Measurements from ENCODE around the gene PTBP2.
"Not testable (repeated sequence)": the region's sequence is repeated elsewhere in the genome, so short reads cannot be mapped to it uniquely, and the experiment has no call there.

Gene PTBP2

DNA sequence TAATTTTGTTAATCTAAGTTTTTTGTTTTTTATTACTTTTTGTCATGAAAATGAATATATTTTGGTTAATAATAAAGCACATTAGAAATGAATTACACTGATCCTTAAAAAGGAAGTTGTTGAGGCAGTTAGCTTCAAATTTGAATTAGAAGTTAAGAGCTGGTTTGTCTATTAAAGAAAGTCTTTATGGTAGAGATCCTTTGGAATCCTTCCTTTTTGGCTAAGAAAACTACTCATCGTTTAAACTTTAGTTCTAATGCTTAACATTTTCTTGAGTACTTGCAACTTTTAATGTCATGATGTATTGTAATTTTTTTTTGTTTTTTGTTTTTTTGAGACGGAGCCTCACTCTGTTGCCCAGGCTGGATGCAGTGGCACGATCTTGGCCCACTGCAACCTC lies 2.4 kb downstream of the PTBP2 start:
- no peak for DNase-seq
- in situ Hi-C loops (cut with MboI; ENCODE audit: low pct_unique_long_range_greater_than_20kb, low sequenced_read_pairs), result no loop called here

DNA sequence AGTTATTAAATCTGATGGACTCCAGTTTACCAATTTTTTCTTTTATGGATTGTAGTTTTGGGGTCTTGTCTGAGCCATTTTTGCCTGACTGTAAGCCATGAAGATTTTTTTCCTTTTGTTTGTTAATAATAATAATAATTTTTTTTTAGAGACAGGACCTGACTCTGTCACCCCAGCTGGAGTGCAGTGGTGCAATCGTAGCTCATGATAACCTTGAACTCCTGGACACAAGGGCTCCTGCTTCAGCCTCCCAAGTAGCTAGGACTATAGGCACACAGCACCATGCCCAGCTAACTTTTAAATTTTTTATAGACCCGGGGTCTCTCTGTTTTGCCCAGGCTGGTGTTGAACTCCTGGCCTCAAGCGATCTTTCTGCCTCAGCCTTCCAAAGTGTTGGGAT lies 6.3 kb downstream of the PTBP2 start:
- in situ Hi-C loops (cut with MboI; ENCODE audit: low pct_unique_long_range_greater_than_20kb, low sequenced_read_pairs), result no loop called here
- DNase-seq, result no peak

DNA sequence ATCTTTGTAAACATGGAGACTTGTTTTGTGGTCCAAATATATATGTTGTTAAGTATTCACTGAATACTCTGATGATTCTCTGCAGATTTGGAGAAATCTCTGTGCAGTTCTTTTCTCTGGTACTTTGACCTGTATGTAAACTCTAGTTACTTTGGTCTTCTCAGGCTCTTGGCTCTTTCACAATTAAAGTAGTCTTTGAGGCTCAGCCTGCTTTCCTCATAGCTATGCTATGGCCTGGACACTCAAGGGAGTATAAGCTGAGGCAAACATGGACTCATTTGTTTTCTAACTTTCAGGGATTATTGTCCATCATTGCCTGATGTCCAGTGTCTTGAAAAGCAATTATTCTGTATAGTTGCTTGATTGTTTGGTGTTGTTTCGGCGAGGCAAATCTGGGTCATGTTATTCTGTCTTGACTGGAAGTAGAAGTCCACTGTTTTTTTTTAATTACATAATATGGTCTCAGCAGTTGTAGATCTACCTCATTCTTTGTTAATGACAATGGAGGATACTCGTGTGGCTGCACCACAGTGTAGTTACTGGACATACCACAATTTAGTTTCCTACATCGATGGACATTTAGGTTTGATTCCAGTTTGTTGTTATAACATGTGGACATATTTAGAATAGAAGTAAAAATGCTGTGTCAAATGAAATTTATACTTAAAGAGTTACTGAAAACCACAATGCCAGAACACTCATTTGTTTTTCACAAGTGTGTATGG lies 9.2 kb downstream of the PTBP2 start:
- in situ Hi-C loops (cut with MboI; ENCODE audit: low pct_unique_long_range_greater_than_20kb, low sequenced_read_pairs), result no loop called here
- DNase-seq, result no peak

DNA sequence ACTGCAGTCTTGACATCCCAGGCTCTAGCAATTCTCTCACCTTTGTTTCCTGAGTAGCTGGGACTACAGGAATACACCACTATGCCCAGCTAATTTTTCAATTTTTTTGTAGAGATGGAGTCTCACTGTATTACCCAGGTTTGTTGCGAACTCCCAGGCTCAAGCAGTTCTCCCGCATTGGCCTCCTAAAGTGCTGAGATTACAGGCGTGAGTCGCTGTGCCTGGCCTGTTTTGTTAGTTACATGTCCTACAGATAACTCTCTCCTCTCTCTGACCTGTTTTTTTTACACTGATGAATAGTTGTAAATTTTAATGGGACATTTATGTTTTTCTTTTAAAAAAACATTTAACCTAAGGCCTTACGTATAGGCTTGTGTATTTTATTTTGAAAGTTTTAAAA lies 19.8 kb downstream of the PTBP2 start:
- in situ Hi-C loops (cut with MboI; ENCODE audit: low pct_unique_long_range_greater_than_20kb, low sequenced_read_pairs), result no loop called here
- DNase-seq, result no peak

DNA sequence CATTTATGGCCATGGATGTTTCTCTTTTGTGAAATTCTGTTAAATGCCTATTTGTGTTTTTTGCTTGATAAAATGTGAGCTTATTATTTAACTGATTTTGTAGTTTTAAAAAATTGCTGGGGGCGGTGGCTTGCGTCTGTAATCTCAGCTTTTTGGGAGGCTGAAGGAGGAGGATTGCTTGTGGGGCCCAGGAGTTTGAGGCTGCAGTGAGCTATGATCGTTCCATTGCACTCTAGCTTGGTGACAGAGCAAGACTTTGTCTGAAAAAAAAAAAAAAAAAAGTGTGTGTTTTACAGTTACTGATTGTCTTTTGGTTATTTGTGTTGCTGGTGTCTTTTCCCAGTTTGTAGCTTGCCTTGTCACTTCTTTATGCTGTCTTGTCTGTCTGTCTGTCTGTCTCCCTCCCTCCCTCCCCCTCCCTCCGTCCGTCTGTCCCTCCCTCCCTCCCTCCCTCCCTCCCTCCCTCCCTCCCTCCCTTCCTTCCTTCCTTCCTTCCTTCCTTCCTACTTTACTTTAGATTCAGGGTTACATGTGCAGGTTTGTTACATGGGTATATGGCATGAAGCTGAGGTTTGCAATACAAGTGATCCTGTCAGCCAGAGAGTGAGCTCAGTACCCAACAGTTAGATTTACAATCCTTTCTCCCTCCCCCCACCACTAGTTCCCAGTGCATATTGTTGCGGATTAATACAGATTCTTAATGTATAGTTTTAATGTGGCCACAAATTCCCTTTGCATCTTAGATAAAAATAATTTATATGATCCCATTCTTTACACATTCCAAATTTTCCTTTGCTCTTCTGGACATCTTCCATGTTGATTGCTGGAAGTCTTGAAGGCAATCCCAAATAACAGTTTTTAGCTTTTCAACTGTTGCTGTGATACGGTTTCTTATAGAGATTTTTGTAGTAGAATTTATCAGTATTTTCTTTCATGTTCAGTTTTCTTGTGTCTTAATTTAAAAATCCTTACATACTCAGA lies 25.1 kb downstream of the PTBP2 start:
- in situ Hi-C loops (cut with MboI; ENCODE audit: low pct_unique_long_range_greater_than_20kb, low sequenced_read_pairs), result no loop called here
- no peak for DNase-seq

DNA sequence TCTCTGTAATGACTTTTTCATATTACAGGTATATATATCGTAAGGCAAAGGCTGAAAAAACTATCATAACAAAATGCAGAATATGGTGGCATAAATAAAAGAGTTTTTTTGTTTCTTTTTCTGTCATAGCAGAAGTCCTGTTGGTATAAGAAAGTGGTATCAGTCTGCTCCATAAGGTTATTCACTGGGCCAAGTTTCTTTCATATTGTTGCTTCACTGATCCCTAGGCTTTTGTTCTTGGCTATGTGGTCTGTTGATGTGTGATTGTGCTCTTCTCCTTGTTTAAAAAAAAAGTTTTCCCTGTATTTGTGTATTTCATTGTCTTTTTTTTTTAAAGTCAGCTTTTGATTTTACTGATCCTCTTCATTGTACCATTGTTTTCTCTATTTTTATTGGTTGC lies 26.0 kb downstream of the PTBP2 start:
- in situ Hi-C loops (cut with MboI; ENCODE audit: low pct_unique_long_range_greater_than_20kb, low sequenced_read_pairs), result no loop called here
- no peak for DNase-seq

DNA sequence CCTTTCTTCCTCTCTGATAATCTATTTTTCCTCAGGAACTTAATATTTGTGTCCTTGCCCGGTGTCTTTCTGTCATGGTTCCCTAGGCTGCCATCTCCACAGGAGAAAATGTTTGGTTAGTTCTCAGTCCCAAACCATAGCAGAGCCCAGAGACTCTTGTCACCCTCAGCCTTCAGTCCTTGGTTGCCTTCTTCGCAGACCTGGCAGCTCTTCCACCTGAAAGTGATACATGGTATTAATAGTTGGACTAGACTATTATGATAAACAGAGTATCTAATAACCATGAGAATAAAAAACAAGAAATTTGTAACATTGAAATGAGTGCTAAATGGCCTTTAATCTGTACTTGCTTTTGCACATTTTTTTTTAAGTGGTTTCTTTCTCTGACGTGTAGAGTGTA lies 26.5 kb downstream of the PTBP2 start:
- in situ Hi-C loops (cut with MboI; ENCODE audit: low pct_unique_long_range_greater_than_20kb, low sequenced_read_pairs), result no loop called here
- no peak for DNase-seq

DNA sequence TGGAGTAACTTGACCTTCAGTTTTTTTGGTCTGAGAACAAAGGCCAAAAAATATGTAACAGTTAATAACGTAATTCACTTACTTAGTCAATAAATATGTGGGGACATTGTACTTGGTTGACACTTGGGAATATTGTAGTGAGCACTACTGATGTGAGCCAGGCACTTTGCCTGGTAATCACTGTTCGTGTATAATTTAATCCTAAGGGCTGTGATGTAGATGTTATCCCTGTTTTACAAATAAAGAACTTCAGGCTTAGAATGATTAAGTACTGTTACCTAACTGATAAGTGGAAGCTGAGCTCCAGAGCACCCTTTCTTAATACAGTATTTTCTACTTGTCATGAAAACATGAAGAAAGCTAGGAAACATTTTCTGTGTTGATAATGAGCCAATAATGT lies 28.0 kb downstream of the PTBP2 start:
- in situ Hi-C loops (cut with MboI; ENCODE audit: low pct_unique_long_range_greater_than_20kb, low sequenced_read_pairs), result no loop called here
- DNase-seq, result no peak

DNA sequence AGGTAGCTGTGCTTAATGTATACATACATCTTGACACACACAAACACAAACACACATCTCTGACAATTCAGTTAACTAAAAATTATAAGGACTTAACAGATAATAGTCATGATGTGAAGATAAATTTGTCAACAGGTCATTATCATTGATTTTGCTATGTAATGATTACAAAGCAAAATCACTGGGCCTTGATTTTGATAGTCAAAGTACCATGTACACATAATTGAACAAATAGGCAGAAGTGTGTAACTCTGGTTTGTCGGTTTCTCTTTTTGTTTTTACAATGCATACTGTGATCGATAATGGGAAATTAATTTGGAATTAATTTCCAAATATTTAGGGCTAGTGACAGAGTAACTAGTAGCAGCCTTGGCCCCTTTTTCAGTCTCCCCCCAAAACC lies 30.8 kb downstream of the PTBP2 start:
- no peak for DNase-seq
- in situ Hi-C loops (cut with MboI; ENCODE audit: low pct_unique_long_range_greater_than_20kb, low sequenced_read_pairs), result no loop called here

DNA sequence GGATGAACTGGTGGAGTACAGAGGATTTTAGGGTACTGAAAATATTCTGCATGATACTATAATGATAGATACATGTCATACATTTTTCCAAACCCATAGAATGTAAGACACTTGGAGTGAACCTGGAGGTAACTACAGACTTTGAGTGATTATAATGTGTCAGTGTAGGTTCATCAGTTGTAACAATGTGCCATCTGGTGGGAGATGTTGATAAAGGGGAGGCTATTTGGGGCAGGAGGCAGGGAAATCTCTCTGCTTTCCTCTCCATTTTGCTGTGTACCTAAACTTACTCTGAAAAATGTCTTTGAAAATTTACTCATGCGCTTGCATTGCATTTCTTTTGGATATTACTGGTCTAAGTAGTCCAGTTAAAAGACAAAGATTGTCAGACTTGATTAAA lies 35.2 kb downstream of the PTBP2 start:
- DNase-seq, result no peak
- in situ Hi-C loops (cut with MboI; ENCODE audit: low pct_unique_long_range_greater_than_20kb, low sequenced_read_pairs), result no loop called here

DNA sequence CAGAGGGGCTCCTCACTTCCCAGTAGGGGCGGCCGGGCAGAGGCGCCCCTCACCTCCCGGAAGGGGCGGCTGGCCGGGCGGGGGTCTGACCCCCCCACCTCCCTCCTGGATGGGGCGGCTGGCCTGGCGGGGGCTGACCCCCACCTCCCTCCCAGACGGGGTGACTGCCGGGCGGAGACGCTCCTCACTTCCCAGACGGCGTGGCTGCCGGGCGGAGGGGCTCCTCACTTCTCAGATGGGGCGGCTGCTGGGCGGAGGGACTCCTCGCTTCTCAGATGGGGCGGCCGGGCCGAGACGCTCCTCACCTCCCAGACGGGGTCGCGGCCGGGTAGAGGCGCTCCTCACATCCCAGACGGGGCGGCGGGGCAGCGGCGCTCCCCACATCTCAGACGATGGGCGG lies 41.0 kb downstream of the PTBP2 start:
- DNase-seq; in situ Hi-C loops (cut with MboI; ENCODE audit: low pct_unique_long_range_greater_than_20kb, low sequenced_read_pairs): not testable (repeated sequence)

DNA sequence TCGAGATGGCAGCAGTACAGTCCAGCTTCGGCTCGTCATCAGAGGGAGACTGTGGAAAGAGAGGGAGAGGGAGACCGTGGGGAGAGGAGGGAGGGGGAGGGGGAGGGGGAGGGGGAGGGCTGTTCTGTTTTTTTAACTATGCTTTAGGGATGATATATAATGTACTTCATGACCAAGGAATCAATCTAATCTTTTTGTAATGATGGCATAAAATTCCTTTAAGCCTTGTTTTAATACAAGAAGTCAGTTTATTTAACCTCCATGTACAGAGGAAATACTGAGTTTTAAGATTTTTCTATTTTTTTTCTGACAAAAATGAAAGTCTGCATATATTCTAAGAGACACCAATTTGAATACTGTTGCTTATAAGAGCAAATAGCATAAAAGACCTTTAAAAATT lies 41.9 kb downstream of the PTBP2 start:
- in situ Hi-C loops (cut with MboI; ENCODE audit: low pct_unique_long_range_greater_than_20kb, low sequenced_read_pairs), result no loop called here
- no peak for DNase-seq

DNA sequence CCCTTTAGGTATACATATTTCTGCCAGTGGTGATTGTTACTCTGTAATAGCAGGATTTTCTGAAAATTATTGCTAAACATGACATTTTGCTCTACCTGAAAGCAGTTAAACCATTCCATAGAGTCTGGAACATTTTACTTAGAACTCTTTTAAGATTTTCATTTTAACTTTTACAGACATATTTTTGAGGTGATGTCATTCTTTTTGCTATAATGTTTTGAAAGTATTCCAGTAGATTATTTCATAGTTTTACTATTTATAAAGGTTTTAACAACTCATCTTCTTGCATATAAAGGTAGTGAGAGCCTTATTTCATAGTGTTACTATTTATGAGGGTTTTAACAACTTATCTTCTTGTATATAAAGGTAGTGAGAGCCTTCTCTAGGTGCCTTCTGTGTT lies 42.9 kb downstream of the PTBP2 start:
- in situ Hi-C loops (cut with MboI; ENCODE audit: low pct_unique_long_range_greater_than_20kb, low sequenced_read_pairs), result no loop called here
- no peak for DNase-seq

DNA sequence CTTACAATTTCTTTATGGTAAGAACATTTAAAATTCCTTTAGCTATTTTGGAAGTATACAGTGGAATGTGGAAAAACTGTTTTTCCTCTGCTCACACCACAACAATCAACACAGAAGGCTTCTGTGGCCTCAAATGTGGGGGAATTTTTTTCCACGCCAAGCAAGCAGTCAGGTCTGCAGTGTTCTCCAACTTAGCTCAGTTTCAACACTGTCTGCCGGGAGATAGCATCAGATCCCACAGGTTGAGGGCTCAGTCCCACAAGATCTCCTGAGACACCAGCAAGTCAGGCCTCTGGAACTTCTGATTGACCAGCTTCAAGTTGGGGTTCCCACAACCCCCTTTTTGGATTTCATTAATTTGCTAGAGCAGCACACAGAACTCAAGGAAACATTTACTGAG lies 50.3 kb downstream of the PTBP2 start:
- in situ Hi-C loops (cut with MboI; ENCODE audit: low pct_unique_long_range_greater_than_20kb, low sequenced_read_pairs), result no loop called here
- DNase-seq, result no peak

DNA sequence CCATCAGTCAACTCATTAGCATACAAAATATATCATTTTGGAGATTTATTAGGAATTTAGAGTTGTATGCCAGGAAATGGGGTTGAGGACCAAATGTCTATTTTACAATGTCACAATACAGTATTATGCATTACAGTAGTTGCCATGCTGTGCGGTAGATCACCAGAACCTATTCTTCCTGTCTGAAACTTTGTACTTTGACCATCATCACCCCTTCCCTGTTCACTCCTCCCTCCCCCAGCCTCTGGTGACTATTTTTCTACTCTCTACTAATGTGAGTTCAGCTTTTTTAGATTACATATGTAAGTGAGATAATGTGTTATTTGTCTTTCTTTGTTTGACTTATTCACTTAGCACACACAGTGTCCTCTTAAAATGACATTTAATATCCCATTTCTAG lies 50.8 kb downstream of the PTBP2 start:
- in situ Hi-C loops (cut with MboI; ENCODE audit: low pct_unique_long_range_greater_than_20kb, low sequenced_read_pairs), result no loop called here
- no peak for DNase-seq

DNA sequence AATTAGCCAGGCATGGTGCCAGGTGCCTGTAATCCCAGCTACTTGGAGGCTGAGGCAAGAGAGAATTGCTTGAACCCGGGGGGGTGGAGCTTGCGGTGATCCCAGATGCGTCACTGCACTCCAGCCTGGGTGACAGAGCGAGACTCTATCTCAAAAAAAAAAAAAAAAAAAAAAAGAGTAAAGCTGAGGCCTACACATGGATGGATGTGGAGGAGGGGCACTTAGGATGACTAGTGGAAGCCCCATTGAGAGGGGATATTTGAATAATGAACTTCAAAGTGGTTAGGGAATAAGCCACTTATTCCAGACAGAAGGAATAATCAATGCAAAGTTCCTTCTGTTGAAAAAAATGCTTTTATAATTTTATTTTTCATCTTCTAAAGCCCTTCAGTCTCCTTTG lies 51.4 kb downstream of the PTBP2 start:
- no peak for DNase-seq
- in situ Hi-C loops (cut with MboI; ENCODE audit: low pct_unique_long_range_greater_than_20kb, low sequenced_read_pairs), result no loop called here

DNA sequence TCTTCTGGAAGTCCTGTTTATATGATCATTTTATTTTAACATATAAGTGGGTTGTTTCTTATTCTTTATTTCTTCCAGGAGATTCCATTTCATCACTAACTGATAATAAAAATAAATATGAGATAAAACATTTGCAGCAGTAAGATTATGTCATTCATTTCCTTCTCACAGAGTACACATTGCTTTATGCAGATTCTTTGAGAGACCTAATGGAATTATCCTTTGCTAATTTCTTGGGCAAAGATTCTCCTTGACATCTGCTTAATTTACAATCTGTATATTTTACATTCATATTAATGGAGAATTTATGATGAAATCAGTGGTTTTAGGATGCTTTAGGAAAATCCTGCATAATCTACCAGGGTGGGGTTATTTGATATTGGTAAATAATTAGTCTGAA lies 60.6 kb downstream of the PTBP2 start:
- in situ Hi-C loops (cut with MboI; ENCODE audit: low pct_unique_long_range_greater_than_20kb, low sequenced_read_pairs), result no loop called here
- no peak for DNase-seq

DNA sequence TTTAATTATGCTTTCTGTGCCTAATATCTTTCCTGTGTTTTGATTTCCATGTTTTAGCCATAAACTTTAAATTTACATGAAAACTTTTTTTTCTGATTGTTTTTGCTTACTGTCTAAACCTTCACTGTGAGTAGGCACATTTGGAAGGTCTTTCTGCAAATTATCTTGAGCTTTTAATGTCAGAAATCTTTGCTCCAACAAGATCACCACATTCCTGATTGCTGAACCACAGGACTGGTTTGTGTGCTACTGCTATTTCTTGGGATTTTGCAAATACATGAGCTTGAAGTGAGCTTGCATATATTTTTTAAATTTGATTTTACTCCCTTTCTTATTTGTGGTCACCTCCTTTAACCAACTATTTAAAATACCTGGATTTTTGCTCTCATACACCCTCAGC lies 61.3 kb downstream of the PTBP2 start:
- no peak for DNase-seq
- in situ Hi-C loops (cut with MboI; ENCODE audit: low pct_unique_long_range_greater_than_20kb, low sequenced_read_pairs), result no loop called here

DNA sequence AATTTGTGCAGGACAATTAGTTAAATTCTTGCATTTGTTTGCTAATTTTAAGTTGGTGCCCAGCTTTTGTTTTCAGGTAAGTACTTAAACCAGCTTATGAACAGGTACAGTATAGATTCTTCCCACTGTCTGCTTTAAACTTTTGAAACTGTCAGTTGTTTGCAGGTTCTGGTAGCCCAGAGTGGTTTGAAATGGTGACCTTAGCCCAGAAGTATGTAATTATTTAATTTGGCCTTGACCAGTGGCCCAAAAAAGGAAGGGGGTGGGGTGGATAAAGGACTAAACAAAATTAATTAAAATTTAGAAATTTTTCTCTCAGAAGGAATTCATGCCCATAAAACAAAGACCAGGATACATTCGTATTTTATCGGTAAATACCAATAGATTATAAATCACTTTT lies 69.0 kb downstream of the PTBP2 start:
- in situ Hi-C loops (cut with MboI; ENCODE audit: low pct_unique_long_range_greater_than_20kb, low sequenced_read_pairs), result no loop called here
- no peak for DNase-seq

DNA sequence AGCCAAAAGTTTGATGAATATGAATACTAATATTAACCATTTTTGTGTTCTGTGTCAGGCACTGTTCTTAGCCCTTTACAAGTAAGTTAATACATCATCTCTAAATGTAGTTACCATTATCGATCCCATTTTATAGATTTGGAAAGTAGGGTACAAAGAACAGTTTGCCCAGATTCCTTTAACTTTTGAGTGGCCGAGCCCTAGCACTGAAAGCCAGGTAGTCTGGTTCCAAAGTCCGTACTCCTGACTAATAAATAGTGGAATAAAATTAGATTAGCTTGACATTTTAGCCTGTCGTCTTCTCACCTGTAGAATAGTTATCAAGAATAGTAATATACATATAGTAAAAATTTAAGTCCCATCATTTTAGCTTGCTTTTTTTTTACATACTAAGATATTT lies 70.6 kb downstream of the PTBP2 start:
- no peak for DNase-seq
- in situ Hi-C loops (cut with MboI; ENCODE audit: low pct_unique_long_range_greater_than_20kb, low sequenced_read_pairs), result no loop called here

DNA sequence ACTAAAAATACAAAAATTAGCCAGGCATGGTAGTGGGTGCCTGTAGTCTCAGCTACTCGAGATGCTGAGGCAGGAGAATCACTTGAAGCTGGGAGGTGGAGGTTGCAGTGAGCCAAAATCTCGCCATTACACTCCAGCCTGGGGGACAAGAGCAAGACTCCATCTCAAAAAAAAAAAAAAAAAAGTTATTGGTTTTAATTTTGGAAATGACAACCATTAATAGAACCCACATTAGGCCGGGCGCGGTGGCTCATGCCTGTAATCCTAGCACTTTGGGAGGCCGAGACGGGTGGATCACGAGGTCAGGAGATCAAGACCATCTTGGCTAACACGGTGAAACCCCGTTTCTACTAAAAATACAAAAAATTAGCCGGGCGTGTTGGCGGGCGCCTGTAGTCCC lies 80.1 kb downstream of the PTBP2 start:
- in situ Hi-C loops (cut with MboI; ENCODE audit: low pct_unique_long_range_greater_than_20kb, low sequenced_read_pairs); DNase-seq: not testable (repeated sequence)

Measured in KBM-7 (cell line).